Smooth muscle cell (in vitro differentiated cells): ENCODE measurements around the gene HBG1. TPM values are rescaled to one million over a fixed set of nuclear protein-coding genes. Genes with fewer than 3 reads are reported as not detected.
"Not testable (repeated sequence)": the region's sequence is repeated elsewhere in the genome, so short reads cannot be mapped to it uniquely, and the experiment has no call there.

Experiments
- DNase-seq: peaks from one replicate; lab custom pipeline; 2025; ENCODE audit not compliant: unreplicated experiment; lab: John Stamatoyannopoulos, UW
- H2AFZ ChIP-seq: fragments of 200-600 bp; sonication (generic); 2 replicates; pipeline ENCODE4 v1.6.0; 2016; ENCODE audit warnings: antibody characterized with exemption, low read depth, mild to moderate bottlenecking
- H3F3A ChIP-seq: fragments of 200-600 bp; sonication (generic); 2 replicates; pipeline ENCODE4 v1.6.0; 2017; ENCODE audit warnings: antibody characterized with exemption, low read depth
- H3K27ac ChIP-seq: fragments of 200-600 bp; sonication (generic); 2 replicates; pipeline ENCODE4 v1.5.1; 2016; ENCODE audit warnings: low read depth, mild to moderate bottlenecking
- H3K27me3 ChIP-seq: fragments of 200-600 bp; sonication (generic); 2 replicates; pipeline ENCODE4 v1.6.1; 2016; ENCODE audit warnings: low read depth, mild to moderate bottlenecking
- H3K36me3 ChIP-seq: fragments of 200-600 bp; sonication (generic); 2 replicates; pipeline ENCODE4 v1.5.1; 2016; ENCODE audit warnings: low read depth
- H3K4me1 ChIP-seq: fragments of 200-600 bp; sonication (generic); 2 replicates; pipeline ENCODE4 v1.5.1; 2016; ENCODE audit warnings: low read depth
- H3K4me2 ChIP-seq: fragments of 200-600 bp; sonication (generic); 2 replicates; pipeline ENCODE4 v1.6.0; 2016; ENCODE audit warnings: mild to moderate bottlenecking
- H3K4me3 ChIP-seq: fragments of 200-600 bp; sonication (generic); 2 replicates; pipeline ENCODE4 v1.5.1; 2016; ENCODE audit warnings: mild to moderate bottlenecking
- H3K79me2 ChIP-seq: fragments of 200-600 bp; sonication (generic); 2 replicates; pipeline ENCODE4 v1.6.0; 2016; ENCODE audit warnings: low read depth, mild to moderate bottlenecking
- H3K9ac ChIP-seq: fragments of 200-600 bp; sonication (generic); 2 replicates; pipeline ENCODE4 v1.6.0; 2016; ENCODE audit warnings: low read depth
- H3K9me3 ChIP-seq: fragments of 200-600 bp; sonication (generic); replicated peaks from 2 replicates; pipeline ENCODE4 v1.5.1; 2016; ENCODE audit warnings: low read depth
- H4K20me1 ChIP-seq: fragments of 200-600 bp; sonication (generic); 2 replicates; pipeline ENCODE4 v1.6.0; 2016; ENCODE audit warnings: low read depth
- WGBS: methylation state at CpG from one replicate; pipeline ENCODE4 v1.1.7; 2016; ENCODE audit warnings: low lambda C conversion rate; 5-methylcytosine and 5-hydroxymethylcytosine counted together
- polyA plus RNA-seq: library from polyadenylated mRNA; unstranded; fragments of >200 nt; fragmentation: Nextera tagmentation; extraction: Ambion mirVana; gene quantifications from 2 replicates; pipeline ENCODE4 v1.2.1, GENCODE V29; 2016
- total RNA-seq: library from RNA; depleted of rRNA; stranded (reverse); fragments of >200 nt; gene quantifications from 2 replicates; pipeline ENCODE4 v1.2.3, GENCODE V29; 2014
- TF ChIP-seq, protein P1 (sequence below): fragments of 200-600 bp; sonication (generic); IDR thresholded peaks from 2 replicates; pipeline ENCODE4 v1.5.1; 2017; ENCODE audit warnings: borderline replicate concordance, mild to moderate bottlenecking, antibody characterized with exemption; ENCODE audit not compliant: insufficient read depth, poor library complexity, severe bottlenecking

HBG1 gene
- total RNA-seq (not detected in 2 replicates), polyA plus RNA-seq (not detected in 2 replicates)

DNA sequence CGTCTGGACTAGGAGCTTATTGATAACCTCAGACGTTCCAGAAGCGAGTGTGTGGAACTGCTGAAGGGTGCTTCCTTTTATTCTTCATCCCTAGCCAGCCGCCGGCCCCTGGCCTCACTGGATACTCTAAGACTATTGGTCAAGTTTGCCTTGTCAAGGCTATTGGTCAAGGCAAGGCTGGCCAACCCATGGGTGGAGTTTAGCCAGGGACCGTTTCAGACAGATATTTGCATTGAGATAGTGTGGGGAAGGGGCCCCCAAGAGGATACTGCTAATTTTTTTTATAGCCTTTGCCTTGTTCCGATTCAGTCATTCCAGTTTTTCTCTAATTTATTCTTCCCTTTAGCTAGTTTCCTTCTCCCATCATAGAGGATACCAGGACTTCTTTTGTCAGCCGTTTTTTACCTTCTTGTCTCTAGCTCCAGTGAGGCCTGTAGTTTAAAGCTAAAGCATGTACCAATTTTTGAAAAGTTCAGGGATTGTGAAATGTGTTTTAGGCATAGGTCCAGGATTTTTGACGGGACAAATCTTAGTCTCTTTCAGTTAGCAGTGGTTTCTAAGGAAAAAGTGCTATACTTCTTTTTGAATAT lies at the start of gene HBG1:
Gene HBG1, minus strand, starts transcription at position 51 of the 590 bp plus-strand sequence. CDS start 53 bp downstream, outside the sequence.
- H2AFZ ChIP-seq, result not testable (repeated sequence)

DNA sequence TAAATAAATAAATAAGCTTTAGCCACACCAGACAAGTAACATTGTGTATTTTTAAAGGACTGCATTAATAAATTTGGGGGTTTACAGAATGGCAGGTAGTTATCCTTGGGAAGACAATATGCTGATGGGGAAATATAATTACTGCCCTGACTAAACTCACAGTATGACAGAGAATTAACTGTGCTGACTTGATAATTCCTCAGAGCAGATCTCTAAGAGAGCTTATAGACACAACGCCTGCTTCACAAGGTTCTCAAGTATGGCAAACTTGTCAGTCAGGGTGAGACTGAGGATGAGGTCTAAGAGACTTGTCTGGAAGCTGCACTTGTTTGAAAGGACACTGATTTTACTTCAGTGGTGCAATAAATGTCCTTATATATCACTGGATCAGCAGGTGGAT lies 48.8 kb upstream of the HBG1 start:
- 31% methylated on average over 1 of the region's 1 CpG for WGBS
- Histone ChIP-seq H3K27ac (no peak overlapping the region), H2AFZ (no peak overlapping the region), H3K9me3 (no peaks in the 10 kb centered on the region), H3K4me3 (no peak overlapping the region), H3K4me2 (no peak overlapping the region), H3F3A (no peaks in the 10 kb centered on the region), H3K9ac (no peak overlapping the region), H4K20me1 (no peaks in the 10 kb centered on the region), H3K79me2 (no peaks in the 10 kb centered on the region), H3K27me3 (no peaks in the 10 kb centered on the region), H3K36me3 (no peaks in the 10 kb centered on the region), H3K4me1 (no peaks in the 10 kb centered on the region)
- TF ChIP-seq, protein P1, sequence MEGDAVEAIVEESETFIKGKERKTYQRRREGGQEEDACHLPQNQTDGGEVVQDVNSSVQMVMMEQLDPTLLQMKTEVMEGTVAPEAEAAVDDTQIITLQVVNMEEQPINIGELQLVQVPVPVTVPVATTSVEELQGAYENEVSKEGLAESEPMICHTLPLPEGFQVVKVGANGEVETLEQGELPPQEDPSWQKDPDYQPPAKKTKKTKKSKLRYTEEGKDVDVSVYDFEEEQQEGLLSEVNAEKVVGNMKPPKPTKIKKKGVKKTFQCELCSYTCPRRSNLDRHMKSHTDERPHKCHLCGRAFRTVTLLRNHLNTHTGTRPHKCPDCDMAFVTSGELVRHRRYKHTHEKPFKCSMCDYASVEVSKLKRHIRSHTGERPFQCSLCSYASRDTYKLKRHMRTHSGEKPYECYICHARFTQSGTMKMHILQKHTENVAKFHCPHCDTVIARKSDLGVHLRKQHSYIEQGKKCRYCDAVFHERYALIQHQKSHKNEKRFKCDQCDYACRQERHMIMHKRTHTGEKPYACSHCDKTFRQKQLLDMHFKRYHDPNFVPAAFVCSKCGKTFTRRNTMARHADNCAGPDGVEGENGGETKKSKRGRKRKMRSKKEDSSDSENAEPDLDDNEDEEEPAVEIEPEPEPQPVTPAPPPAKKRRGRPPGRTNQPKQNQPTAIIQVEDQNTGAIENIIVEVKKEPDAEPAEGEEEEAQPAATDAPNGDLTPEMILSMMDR, result no peak
- no peak for DNase-seq

More for the DNA sequence above, at the start of gene HBG1:
- H3F3A ChIP-seq, H3K79me2 ChIP-seq, H3K27me3 ChIP-seq, H4K20me1 ChIP-seq, H3K27ac ChIP-seq, H3K9ac ChIP-seq, DNase-seq, H3K4me2 ChIP-seq, H3K36me3 ChIP-seq, H3K9me3 ChIP-seq, H3K4me1 ChIP-seq, H3K4me3 ChIP-seq: not testable (repeated sequence)
- WGBS, result 93% methylated on average over 3 of the region's 9 CpGs

DNA sequence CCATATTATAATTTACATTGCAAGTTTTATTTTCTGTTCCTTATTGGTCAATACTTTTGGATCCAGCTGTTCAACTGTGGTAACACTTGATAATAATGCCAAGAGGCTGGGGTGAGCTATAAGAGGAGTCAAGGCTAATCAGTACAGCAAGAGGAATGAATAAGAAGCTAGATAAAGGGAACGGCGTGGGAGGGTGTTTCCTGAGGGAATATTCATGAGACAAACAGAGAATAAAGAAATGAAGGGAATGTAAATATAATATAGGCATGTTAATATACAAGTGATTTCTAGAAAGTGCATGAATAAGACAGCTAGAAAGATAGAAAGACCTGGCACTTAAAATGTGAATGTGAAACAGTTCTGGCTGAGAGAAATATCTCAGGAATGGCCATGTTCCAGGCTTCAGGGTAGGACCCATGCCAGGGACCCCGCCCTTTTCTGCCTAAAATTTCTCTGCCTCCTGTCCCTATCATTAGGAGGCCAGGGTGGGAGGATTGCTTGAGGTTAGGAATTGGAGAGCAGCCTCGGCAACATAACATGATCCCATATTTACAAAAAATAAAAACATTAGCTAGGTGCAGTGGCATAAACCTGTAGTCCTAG lies 48.2 kb upstream of the HBG1 start:
- TF ChIP-seq, protein P1, result no peak
- DNase-seq, result no peak
- H3K9ac ChIP-seq, result no peak overlapping the region

DNA sequence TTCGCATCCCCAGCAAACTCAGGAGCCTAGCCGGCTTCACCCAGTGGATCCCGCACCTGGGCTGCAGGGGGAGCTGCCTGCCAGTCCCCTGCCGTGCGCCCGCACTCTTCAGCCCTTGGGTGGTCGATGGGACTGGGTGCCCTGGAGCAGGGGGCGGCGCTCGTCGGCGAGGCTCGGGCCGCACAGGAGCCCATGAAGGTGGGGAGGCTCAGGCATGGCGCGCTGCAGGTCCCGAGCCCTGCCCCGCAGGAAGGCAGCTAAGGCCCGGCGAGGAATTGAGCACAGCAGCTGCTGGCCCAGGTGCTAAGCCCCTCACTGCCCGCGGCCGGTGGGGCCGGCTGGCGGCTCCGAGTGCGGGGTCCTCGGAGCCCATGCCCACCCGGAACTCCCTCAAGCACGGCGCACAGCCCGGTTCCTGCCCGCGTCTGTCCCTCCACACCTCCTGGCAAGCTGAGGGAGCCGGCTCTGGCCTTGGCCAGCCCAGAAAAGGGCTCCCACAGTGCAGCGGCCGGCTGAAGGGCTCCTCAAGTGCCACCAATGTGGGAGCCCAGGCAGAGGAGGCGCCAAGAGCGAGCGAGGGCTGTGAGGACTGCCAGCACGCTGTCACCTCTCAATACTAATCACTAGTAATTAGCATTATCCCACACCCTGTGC lies 44.8 kb upstream of the HBG1 start:
- H4K20me1 ChIP-seq, H3K4me1 ChIP-seq, DNase-seq, H3K27ac ChIP-seq, H3K36me3 ChIP-seq, H3K27me3 ChIP-seq, H3K4me2 ChIP-seq, H2AFZ ChIP-seq, H3K9ac ChIP-seq, H3F3A ChIP-seq, H3K79me2 ChIP-seq, H3K4me3 ChIP-seq, H3K9me3 ChIP-seq: not testable (repeated sequence)
- WGBS, result 92% methylated on average over 40 of the region's 41 CpGs

More for the DNA sequence above, 48.2 kb upstream of the HBG1 start:
- H3K4me2 ChIP-seq, result no peak overlapping the region
- H3F3A ChIP-seq, result no peaks in the 10 kb centered on the region
- H3K4me3 ChIP-seq, result no peak overlapping the region
- H3K36me3 ChIP-seq, result no peaks in the 10 kb centered on the region
- no peaks in the 10 kb centered on the region for H4K20me1 ChIP-seq
- H3K4me1 ChIP-seq, result no peaks in the 10 kb centered on the region
- no peak overlapping the region for H3K27ac ChIP-seq
- no peak overlapping the region for H2AFZ ChIP-seq
- no peaks in the 10 kb centered on the region for H3K27me3 ChIP-seq
- H3K79me2 ChIP-seq, result no peaks in the 10 kb centered on the region
- no peaks in the 10 kb centered on the region for H3K9me3 ChIP-seq
- 72% methylated on average over 4 of the region's 4 CpGs for whole genome bisulfite sequencing
